Measurements from ENCODE around the gene CD200R1. TPM values are rescaled to one million over a fixed set of nuclear protein-coding genes. Genes with fewer than 3 reads are reported as not detected.

Gene CD200R1
- total RNA-seq, 1 experiment from 2014 or later: not detected

DNA sequence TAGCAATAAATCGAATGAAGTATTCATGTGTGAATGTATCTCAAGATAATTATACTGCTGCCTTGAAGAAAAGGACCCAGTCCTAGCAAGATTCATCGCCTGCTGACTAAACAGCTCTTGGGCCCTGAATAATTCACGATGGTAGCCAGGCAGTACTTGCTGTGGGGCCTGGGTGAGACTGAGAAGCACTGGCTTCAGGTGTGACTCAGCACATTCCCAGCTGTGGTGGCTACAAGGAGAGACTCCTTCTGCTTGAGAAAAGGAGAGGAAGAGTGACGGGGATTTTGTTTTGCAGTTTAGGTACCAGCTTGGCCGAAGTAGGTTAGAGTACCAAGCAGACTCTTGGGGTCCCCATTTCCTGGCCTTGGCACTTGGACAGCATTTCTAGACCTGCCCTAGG is 80.6 kb downstream of the CD200R1 start:
- Histone ChIP-seq H2AFZ (ENCODE audit: low read length) (no peak overlapping the region), H3K18ac (ENCODE audit: insufficient read length, low read depth, low read length) (no peak overlapping the region), H2BK120ac (ENCODE audit: low read depth, low read length, poor library complexity, severe bottlenecking) (no peak overlapping the region), H3K9ac (ENCODE audit: extremely low read depth, insufficient read length, low read length) (no peak overlapping the region), H4K8ac (replicated peaks; ENCODE audit: insufficient read length, low read depth, low read length) (no peak overlapping the region), H4K91ac (ENCODE audit: insufficient read length, low read depth, low read length) (no peak overlapping the region), H4K20me1 (ENCODE audit: control insufficient read depth, insufficient read depth, insufficient read length) (no peaks in the 10 kb centered on the region), H2BK5ac (ENCODE audit: insufficient read length, low read length) (no peak overlapping the region), H2AK5ac (ENCODE audit: insufficient read length, low read length) (no peak overlapping the region), H3K4me2 (ENCODE audit: insufficient read depth, insufficient read length, low read length) (no peak overlapping the region), H3K27ac (ENCODE audit: insufficient read length, low read depth, low read length) (no peak overlapping the region), H2BK12ac (ENCODE audit: insufficient read length, low read depth, low read length) (no peak overlapping the region), H3K79me2 (ENCODE audit: insufficient read depth, low read length) (no peaks in the 10 kb centered on the region), H2BK15ac (ENCODE audit: low read depth, low read length) (no peak overlapping the region), H2BK20ac (ENCODE audit: low read depth, low read length, poor library complexity, severe bottlenecking) (no peak overlapping the region), H3K79me1 (ENCODE audit: insufficient read depth, low read depth, low read length, poor library complexity, severe bottlenecking) (no peaks in the 10 kb centered on the region), H4K5ac (ENCODE audit: insufficient read length, low read depth, low read length) (no peak overlapping the region), H3K23me2 (ENCODE audit: insufficient read length, low read depth, low read length, poor library complexity, severe bottlenecking) (no peaks in the 10 kb centered on the region), H3K14ac (ENCODE audit: insufficient read depth, low read length) (no peak overlapping the region), H3K56ac (ENCODE audit: insufficient read length, low read depth, low read length) (no peak overlapping the region), H3K27me3 (ENCODE audit: insufficient read depth, low read length) (no peaks in the 10 kb centered on the region), H3K4me1 (ENCODE audit: insufficient read depth, low read length) (peaks cover 3% of the 10 kb centered on the region; the same call in 1 of the 2 replicates), H3T11ph (ENCODE audit: low read length) (no peak overlapping the region), H3K9me3 (ENCODE audit: control insufficient read depth, low read depth, low read length) (no peaks in the 10 kb centered on the region), H3K4ac (ENCODE audit: low read depth, low read length) (no peak overlapping the region), H3K23ac (ENCODE audit: insufficient read length, low read depth, low read length) (no peak overlapping the region)
- WGBS (ENCODE audit: extremely low coverage, insufficient read length, low lambda C conversion rate): no CpG with 5 or more reads among the region's 5 CpGs
- Mint-ChIP-seq H3K27ac (peak overlapping the region; percentile 76 to 92 (median 84)), H3K4me3 (no peak overlapping the region), H3K9me3 (peaks cover 3 to 6% of the 10 kb centered on the region in 2 experiments; a peak in 4 of 5 replicates), H3K27me3 (ENCODE audit: low read depth) (no peaks in the 10 kb centered on the region), H3K36me3 (ENCODE audit: insufficient read depth in 1 of 3, low read depth in 3 of 3) (peaks cover 0 to 8% (median 5%) of the 10 kb centered on the region in 3 experiments; a peak in 4 of 7 replicates), H3K4me1 (peaks cover 33 to 47% of the 10 kb centered on the region in 2 experiments)
- TF ChIP-seq, protein P1, sequence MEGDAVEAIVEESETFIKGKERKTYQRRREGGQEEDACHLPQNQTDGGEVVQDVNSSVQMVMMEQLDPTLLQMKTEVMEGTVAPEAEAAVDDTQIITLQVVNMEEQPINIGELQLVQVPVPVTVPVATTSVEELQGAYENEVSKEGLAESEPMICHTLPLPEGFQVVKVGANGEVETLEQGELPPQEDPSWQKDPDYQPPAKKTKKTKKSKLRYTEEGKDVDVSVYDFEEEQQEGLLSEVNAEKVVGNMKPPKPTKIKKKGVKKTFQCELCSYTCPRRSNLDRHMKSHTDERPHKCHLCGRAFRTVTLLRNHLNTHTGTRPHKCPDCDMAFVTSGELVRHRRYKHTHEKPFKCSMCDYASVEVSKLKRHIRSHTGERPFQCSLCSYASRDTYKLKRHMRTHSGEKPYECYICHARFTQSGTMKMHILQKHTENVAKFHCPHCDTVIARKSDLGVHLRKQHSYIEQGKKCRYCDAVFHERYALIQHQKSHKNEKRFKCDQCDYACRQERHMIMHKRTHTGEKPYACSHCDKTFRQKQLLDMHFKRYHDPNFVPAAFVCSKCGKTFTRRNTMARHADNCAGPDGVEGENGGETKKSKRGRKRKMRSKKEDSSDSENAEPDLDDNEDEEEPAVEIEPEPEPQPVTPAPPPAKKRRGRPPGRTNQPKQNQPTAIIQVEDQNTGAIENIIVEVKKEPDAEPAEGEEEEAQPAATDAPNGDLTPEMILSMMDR (conservative IDR thresholded peaks at IDR 0.05): no peak
- peak; percentile 87 for DNase-seq

Measured in H9 (cell line).